ES-I3 (cell line): Measurements from ENCODE around the gene GPR35.
"Not testable (repeated sequence)": the region's sequence is repeated elsewhere in the genome, so short reads cannot be mapped to it uniquely, and the experiment has no call there.

Experiments
- H3K36me3 ChIP-seq: 2 replicates; pipeline ENCODE4 v1.6.1; 2013; ENCODE audit warnings: mild to moderate bottlenecking, low read length, control low read depth, moderate library complexity; ENCODE audit not compliant: insufficient read depth
- H3K4me1 ChIP-seq: 2 replicates; pipeline ENCODE4 v1.6.1; 2013; ENCODE audit warnings: mild to moderate bottlenecking, control low read depth, low read length; ENCODE audit not compliant: insufficient read depth
- H3K9ac ChIP-seq: 2 replicates; pipeline ENCODE4 v1.6.1; 2013; ENCODE audit warnings: low read depth, mild to moderate bottlenecking, low read length, moderate library complexity
- H3K9me3 ChIP-seq: 2 replicates; pipeline ENCODE4 v1.6.1; 2013; ENCODE audit warnings: mild to moderate bottlenecking, low read length, moderate library complexity; ENCODE audit not compliant: control insufficient read depth, insufficient read depth

GPR35 gene

GRCh38 chr2:240678043-240678442 lies 52.8 kb downstream of the GPR35 start:
- not testable (repeated sequence) for H3K36me3 ChIP-seq, H3K9ac ChIP-seq, H3K9me3 ChIP-seq, H3K4me1 ChIP-seq

GRCh38 chr2:240678909-240679308 lies 53.6 kb downstream of the GPR35 start:
- not testable (repeated sequence) for H3K4me1 ChIP-seq, H3K36me3 ChIP-seq, H3K9me3 ChIP-seq, H3K9ac ChIP-seq

- H3K4me1 ChIP-seq, H3K9ac ChIP-seq, H3K36me3 ChIP-seq, H3K9me3 ChIP-seq: not testable (repeated sequence)
Observed at GRCh38 chr2:240680185-240680584, 54.9 kb downstream of the GPR35 start.
